ENCODE data around the gene PERCC1. TPM values are rescaled to one million over a fixed set of nuclear protein-coding genes. Genes with fewer than 3 reads are reported as not detected.

The PERCC1 gene
- total RNA-seq, 1 experiment from 2014 or later, result not detected

GRCh38 chr16:1474796-1475551 is 44.1 kb downstream of the PERCC1 start, which contains the start of gene CLCN7 (continued):
- TF ChIP-seq GRHL2 (CRISPR knock-in tag; IDR thresholded peaks at IDR 0.05; ENCODE audit: insufficient replicate concordance, severe bottlenecking) (no peak), PRDM15 (CRISPR knock-in tag; IDR thresholded peaks at IDR 0.05) (peak; percentile 59), ETV6 (CRISPR knock-in tag; IDR thresholded peaks at IDR 0.05) (peak; percentile 99), MLX (CRISPR knock-in tag; IDR thresholded peaks at IDR 0.05) (0 out of 2 replicates have a peak, but pooled peaks have one; percentile 31), PRRX2 (CRISPR knock-in tag; IDR thresholded peaks at IDR 0.05) (no peak), SMAD4 (CRISPR knock-in tag; IDR thresholded peaks at IDR 0.05) (peak; percentile 69; the same call in 1 of the 2 replicates), MXD4 (CRISPR knock-in tag; IDR thresholded peaks at IDR 0.05; ENCODE audit: borderline replicate concordance) (no peak), ESRRA (CRISPR knock-in tag; IDR thresholded peaks at IDR 0.05; ENCODE audit: borderline replicate concordance) (peak; percentile 94), GTF2I (CRISPR knock-in tag; conservative IDR thresholded peaks at IDR 0.05) (no peak), CBFB (CRISPR knock-in tag; IDR thresholded peaks at IDR 0.05; ENCODE audit: low read depth) (peak; percentile 80; the same call in 1 of the 2 replicates), ZSCAN18 (CRISPR knock-in tag; IDR thresholded peaks at IDR 0.05) (no peak), TCF7 (CRISPR knock-in tag; IDR thresholded peaks at IDR 0.05; ENCODE audit: low read depth) (peak; percentile 95), TEAD4 (CRISPR knock-in tag; IDR thresholded peaks at IDR 0.05) (peak; percentile 84), ZNF121 (CRISPR knock-in tag; IDR thresholded peaks at IDR 0.05) (0 out of 2 replicates have a peak, but pooled peaks have one; percentile 21), NR2C2 (CRISPR knock-in tag; IDR thresholded peaks at IDR 0.05) (peak; percentile 87), E2F1 (CRISPR knock-in tag; IDR thresholded peaks at IDR 0.05) (peak; percentile 92; the same call in 1 of the 2 replicates), EMX1 (CRISPR knock-in tag; IDR thresholded peaks at IDR 0.05) (no peak), ATF1 (CRISPR knock-in tag; IDR thresholded peaks at IDR 0.05) (peak; percentile 90; the same call in 1 of the 2 replicates), ZNF138 (CRISPR knock-in tag; conservative IDR thresholded peaks at IDR 0.05) (no peak), E2F4 (CRISPR knock-in tag; IDR thresholded peaks at IDR 0.05; ENCODE audit: borderline replicate concordance, low read depth) (peak; percentile 93), NR3C1 (CRISPR knock-in tag; conservative IDR thresholded peaks at IDR 0.05; ENCODE audit: low read depth) (no peak; the same call in 1 of the 2 replicates), ZNF281 (CRISPR knock-in tag; IDR thresholded peaks at IDR 0.05) (peak; percentile 84; the same call in 1 of the 2 replicates), ARID4B (CRISPR knock-in tag; IDR thresholded peaks at IDR 0.05; ENCODE audit: borderline replicate concordance) (peak; percentile 98)
